H1 (cell line): ENCODE data around the gene HOXB3. TPM values are rescaled to one million over a fixed set of nuclear protein-coding genes. Genes with fewer than 3 reads are reported as not detected.

Experiments used
- BRCA1 ChIP-seq: IDR thresholded peaks from 2 replicates; pipeline ENCODE4 v1.6.1; 2012; ENCODE audit warnings: low read depth, low read length, improper control_type of control experiment
- CBX8 ChIP-seq: fragments of 300-800, 300-1000 bp; sonication (generic); IDR thresholded peaks from 2 replicates; pipeline ENCODE4 v1.7.1; 2016; ENCODE audit warnings: low read depth, low read length, borderline replicate concordance
- CHD1 ChIP-seq: IDR thresholded peaks from 2 replicates; pipeline ENCODE4 v1.6.1; 2012; ENCODE audit warnings: low read depth, low read length, improper control_type of control experiment
- CHD7 ChIP-seq: fragments of 300-600 bp; sonication (generic); IDR thresholded peaks from 2 replicates; pipeline ENCODE4 v1.7.1; 2012; ENCODE audit warnings: low read length, moderate library complexity, mild to moderate bottlenecking, inconsistent platforms; ENCODE audit not compliant: insufficient replicate concordance
- EP300 ChIP-seq, 2 experiments: IDR thresholded peaks; 1 replicate in 1 of 2; 2 replicates in 1 of 2; pipeline ENCODE4 v1.6.1; 2011 to 2012; ENCODE audit warnings: low read depth in 2 of 2, low read length in 2 of 2, mild to moderate bottlenecking in 2 of 2, borderline replicate concordance in 1 of 2, inconsistent platforms in 1 of 2, moderate library complexity in 1 of 2
- RAD21 ChIP-seq, 2 experiments: IDR thresholded peaks in 1 of 2; conservative IDR thresholded peaks in 1 of 2; 2 replicates each; pipeline ENCODE4 v1.6.1; 2011; ENCODE audit warnings: low read depth in 2 of 2, low read length in 2 of 2, improper control_type of control experiment in 1 of 2, inconsistent platforms in 1 of 2, mild to moderate bottlenecking in 1 of 2, moderate library complexity in 1 of 2
- SRF ChIP-seq: IDR thresholded peaks from 2 replicates; pipeline ENCODE4 v1.6.1; 2011; ENCODE audit warnings: mild to moderate bottlenecking, low read depth, low read length, moderate library complexity
- TBP ChIP-seq: IDR thresholded peaks from 2 replicates; pipeline ENCODE4 v1.6.1; 2011; ENCODE audit warnings: low read depth, low read length, improper control_type of control experiment
- polyA plus RNA-seq, 7 experiments: library from polyadenylated mRNA; depleted of rRNA in 3 of 7; stranded (reverse) in 5 of 7; unstranded in 2 of 7; fragments of >200 nt in 5 of 7; fragments of 200-250 nt in 2 of 7; gene quantifications; 1 replicate in 5 of 7; 2 replicates in 1 of 7; 4 replicates in 1 of 7; pipeline versions ENCODE4 v1.2.1 to v1.2.3, GENCODE V29; 2011 to 2013; ENCODE audit warnings: missing spikeins in 2 of 7, mixed read lengths in 2 of 7
- total RNA-seq: library from RNA; stranded (reverse); fragmentation: NEBNext Ultra II Directional; extraction: Animal tissue kit (Norgen Biotek cat#: 25700); gene quantifications from 2 replicates; pipeline ENCODE4 v1.2.1, GENCODE V29; 2021
- TF ChIP-seq, protein P1 (sequence below): IDR thresholded peaks from 2 replicates; pipeline ENCODE4 v1.6.1; 2011; ENCODE audit warnings: low read length, improper control_type of control experiment
- TF ChIP-seq, protein P2 (sequence below): IDR thresholded peaks from 2 replicates; pipeline ENCODE4 v1.6.1; 2012; ENCODE audit warnings: inconsistent platforms

The HOXB3 gene
- total and polyA plus RNA-seq, 2 of the 8 experiments (the other 6 are each of a cell fraction or from before 2014, with no cell fraction given), result not detected

DNA sequence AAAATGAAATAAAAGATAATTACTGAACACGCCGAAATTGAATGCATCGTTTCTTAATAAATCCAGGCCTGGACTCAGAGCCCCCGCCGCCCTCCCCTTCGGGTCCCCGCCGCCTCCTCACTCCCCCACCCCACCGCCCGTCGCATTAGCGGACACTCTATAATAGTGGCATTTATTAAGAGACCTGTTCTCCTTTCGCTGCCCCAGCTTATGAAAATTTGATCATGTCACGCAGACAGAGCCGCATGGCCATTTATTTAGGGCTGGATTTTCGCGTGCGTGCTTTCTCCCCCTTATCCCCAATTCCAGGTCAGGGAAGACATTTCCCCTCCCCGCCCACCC, 38.9 kb downstream of the HOXB3 start (continued):
- TF ChIP-seq CHD7 (no peak), SRF (no peak), RAD21 (IDR thresholded peaks at IDR 0.05 in 1 of 2, conservative IDR thresholded peaks at IDR 0.05 in 1 of 2; ENCODE audit: low read depth in 2 of 2, low read length in 2 of 2) (no peak), CBX8 (no peak), EP300 (IDR thresholded peaks at IDR 0.05; ENCODE audit: borderline replicate concordance in 1 of 2, low read depth in 2 of 2, low read length in 2 of 2) (no peak), TBP (no peak), BRCA1 (no peak), CHD1 (no peak)
- TF ChIP-seq, protein P1, sequence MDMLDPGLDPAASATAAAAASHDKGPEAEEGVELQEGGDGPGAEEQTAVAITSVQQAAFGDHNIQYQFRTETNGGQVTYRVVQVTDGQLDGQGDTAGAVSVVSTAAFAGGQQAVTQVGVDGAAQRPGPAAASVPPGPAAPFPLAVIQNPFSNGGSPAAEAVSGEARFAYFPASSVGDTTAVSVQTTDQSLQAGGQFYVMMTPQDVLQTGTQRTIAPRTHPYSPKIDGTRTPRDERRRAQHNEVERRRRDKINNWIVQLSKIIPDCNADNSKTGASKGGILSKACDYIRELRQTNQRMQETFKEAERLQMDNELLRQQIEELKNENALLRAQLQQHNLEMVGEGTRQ, result no peak
- TF ChIP-seq, protein P2, sequence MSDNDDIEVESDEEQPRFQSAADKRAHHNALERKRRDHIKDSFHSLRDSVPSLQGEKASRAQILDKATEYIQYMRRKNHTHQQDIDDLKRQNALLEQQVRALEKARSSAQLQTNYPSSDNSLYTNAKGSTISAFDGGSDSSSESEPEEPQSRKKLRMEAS, result no peak
